HG02610 (cell line): ENCODE results near the gene CCDC141.
A peak's percentile ranks its signal among the peaks of the same experiment; 100 is the strongest.
"Not testable (repeated sequence)": the region's sequence is repeated elsewhere in the genome, so short reads cannot be mapped to it uniquely, and the experiment has no call there.

ENCODE experiments used
- ATAC-seq: cut with Tn5 transposase; IDR thresholded peaks from one replicate; pipeline ENCODE4 v1.9.1; 2021; ENCODE audit warnings: mild to moderate bottlenecking, moderate library complexity; ENCODE audit not compliant: unreplicated experiment

The CCDC141 gene

GRCh38 chr2:178982652-178983051, 67.3 kb downstream of the CCDC141 start:
- not testable (repeated sequence) for ATAC-seq

- no peak for ATAC-seq
These were observed 69.1 kb downstream of the CCDC141 start for GRCh38 chr2:178980815-178981214.

DNA sequence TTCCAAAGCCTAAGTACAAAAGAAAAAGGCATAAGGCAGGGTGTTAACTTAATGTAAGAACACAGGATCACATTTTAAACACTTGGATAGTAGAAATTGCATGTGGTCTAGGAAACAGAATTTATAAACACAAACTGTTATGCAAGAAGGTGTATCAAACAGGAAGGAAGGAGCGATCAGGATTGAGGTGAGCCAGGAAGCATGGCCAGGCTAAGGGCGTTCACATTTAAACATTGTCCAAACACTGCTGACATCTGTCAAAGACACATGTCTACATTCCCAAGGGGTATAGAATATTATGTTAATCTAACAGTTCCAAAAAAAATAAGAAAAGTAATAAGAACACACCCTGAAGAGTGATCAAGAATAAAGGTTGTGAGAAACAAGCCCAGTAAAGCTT, 71.3 kb downstream of the CCDC141 start:
- ATAC-seq: no peak

- ATAC-seq: no peak
These were observed 73.6 kb downstream of the CCDC141 start for GRCh38 chr2:178976351-178976750.

DNA sequence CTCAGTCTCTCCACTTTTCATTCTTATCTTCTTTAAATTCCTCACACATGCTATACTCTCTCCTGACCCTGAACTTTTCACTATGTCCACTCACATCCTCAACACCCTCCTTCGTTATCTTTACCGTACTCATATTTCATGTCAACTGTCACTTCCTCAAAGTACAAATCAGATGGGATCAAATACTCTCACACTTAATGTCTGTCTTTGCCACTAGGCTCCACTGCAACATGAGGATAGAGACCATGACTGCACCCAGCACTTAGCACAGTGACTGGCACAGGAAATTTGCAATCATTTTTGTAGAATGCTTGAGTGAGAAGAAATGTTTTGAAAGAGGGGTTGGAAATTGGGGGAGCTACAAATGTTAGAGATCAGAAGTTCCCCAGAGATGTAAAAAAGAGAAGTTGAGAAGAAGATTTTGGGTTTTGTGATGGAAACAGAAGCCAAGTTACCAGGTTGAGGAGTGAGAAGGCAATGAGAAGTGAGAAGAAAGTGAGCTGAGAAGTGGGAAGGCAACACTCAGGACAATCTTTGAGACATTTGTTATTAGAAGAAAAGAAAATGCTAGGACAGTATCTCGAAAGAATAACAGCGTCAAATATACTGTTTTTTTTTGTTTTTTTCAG, 87.0 kb downstream of the CCDC141 start:
- no peak for ATAC-seq

DNA sequence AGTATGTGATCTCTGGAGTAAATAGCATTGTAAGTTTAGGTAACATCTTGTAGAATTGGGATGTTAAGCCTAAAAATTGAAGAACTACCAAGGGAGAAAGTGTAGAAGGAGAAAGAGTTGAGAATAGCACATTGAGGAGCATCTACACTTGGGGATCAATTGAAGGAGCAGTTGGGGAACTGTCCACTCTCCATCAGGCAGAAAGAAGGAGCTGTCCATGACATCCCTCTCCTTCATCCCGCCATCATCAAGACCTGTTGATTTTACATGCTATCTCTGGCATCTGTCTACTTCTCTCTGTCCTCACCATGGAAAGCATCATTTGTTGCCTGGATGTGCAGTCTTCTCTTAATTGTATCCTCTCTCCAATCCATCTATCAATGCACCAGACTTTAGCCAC, 87.8 kb downstream of the CCDC141 start:
- ATAC-seq: no peak

DNA sequence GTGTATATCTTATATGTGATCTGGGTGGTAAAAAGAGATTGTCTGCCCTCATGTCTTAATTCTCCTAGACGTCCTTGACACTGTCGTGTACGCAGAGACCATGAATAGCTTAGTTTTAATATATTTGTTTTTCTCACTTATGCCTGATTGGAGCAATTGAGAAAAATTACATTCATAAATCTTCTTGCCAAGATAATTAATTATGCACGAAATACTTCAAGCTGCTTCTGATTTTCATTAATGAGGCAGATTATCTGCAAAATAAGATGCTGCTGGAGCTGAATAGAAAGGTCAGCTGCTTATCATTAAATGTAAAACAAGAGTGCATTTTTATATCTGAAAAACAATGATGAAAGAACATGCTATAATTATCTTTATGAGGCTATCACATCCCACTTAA, 95.9 kb downstream of the CCDC141 start:
- no peak for ATAC-seq

DNA sequence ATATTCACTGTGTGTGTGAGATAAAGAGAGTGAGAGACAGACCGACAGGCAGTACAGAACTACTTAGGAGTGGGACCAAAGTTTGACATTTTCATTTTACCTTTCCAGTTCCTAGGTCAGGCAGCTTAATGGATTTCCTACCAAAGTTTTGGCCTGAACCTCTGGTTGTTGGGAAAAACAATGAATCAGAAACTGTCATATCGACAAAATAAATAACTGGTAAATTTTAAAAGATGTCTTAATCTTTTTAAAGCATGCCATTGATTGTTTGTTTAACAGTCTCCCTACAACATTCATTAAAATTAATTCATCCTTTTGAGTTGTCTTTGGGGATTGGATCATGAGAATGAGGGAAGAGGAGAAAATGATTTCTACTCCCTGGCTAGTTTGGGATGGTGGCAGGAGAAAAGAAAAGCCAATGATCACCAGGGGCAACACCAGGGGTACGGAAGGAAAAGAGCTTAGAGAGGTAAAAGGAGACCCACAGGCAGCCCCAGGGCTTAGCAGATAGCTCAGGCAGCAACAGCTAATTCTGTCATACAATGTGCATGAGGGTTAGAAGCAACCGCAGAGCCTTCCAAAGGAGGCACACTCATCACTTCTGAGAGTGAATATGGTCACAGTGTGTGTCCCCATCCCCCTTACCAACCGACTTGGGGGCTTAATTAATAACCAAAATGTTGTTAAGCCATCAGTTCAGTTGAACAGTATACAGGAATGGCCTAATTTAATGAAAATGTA, 98.5 kb downstream of the CCDC141 start:
- no peak for ATAC-seq

GRCh38 chr2:178949584-178949983, 100.4 kb downstream of the CCDC141 start:
- peak; percentile 60 for ATAC-seq

DNA sequence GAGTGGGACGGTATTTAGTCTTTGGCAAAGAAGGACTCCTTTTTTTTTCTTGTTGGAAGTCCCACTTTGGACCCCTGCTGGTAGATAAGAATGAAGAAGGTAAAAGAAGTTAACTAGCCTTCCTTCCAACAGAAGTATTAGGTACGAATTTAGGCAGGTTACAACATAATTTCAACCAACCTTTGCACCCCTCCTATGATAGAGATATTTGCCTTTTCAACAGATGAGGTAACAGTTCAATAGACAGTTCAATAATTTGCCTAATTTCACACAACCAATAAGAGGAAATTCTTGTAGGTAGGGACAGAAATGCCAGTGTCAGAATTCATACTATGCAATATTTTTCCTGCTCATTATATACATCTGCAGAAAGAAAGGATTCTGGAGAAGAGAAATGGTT, 100.8 kb downstream of the CCDC141 start:
- no peak for ATAC-seq

DNA sequence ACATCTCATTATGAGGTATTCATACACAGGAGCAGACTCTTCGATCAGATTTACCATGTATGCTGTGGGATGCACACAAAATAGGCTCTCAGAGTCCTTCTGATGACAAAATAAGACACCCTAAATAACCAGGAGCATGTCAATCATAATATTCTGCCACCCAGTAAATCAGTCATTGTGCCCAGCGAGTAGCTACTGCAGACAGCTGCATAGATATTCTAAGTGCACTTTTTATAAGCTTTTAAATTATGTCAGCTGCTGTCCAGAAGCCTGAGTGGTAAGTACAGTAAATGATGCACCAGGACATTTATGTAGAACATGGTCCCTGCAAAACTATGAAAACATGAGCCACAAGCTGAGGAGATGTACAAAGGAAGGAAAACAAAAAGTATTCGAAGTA, 102.9 kb downstream of the CCDC141 start:
- ATAC-seq: no peak

- ATAC-seq: no peak
These were observed 103.4 kb downstream of the CCDC141 start for GRCh38 chr2:178946494-178946893.

DNA sequence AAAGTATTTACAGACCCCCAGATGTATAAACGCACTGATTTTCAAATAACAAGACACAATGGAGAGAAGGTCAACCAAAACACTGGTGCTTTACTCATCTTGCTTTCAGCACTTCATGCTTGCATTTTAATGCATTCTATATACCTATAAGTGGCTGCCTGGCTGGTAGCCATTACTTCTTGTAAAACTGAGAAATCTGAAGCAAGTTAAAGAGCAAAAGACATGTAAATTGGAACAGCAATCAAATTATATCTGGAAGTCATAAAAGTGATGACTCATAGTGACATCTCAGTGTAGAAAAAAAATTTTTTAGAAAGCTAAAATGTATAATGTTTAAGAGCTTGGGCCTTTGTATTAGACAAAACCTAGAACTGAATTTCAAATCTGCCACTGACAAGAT, 106.2 kb downstream of the CCDC141 start:
- no peak for ATAC-seq

DNA sequence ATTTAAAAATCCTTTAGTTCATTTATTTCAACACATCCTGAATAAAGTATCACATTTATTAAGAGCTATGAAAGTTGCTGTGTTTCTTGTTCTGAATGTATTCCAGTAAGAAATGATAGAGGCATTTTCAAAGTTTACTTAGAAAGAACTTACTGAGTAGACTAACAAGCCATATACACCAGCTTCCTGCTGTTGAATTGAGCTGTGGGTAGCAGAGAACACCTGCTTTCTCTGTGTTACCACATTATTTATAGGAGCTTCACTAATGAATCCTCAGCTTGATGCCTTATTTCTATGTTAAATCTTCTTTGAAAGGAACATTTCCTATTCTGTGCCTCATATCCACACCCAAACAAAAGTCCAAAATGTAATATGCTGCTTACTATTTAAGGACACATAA, 115.4 kb downstream of the CCDC141 start:
- no peak for ATAC-seq

DNA sequence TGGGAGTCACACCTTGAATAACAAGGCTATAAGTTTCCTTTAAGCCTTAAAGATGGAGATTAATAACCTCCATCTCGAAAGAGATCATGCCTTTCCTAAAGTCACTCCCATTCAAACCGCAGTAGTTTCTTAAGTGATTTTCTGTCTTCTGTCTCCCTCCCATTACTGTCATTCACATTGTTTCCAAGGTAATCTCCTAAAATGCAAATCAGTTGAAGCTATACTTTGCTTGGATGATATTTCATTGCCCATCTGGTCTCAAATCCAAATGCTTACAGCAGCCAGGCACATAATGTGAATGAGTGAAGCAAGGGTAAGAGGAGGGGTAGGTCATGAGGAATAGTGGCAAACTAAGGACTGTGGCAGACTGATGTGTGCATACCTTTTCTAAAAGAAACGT, 116.4 kb downstream of the CCDC141 start:
- no peak for ATAC-seq

DNA sequence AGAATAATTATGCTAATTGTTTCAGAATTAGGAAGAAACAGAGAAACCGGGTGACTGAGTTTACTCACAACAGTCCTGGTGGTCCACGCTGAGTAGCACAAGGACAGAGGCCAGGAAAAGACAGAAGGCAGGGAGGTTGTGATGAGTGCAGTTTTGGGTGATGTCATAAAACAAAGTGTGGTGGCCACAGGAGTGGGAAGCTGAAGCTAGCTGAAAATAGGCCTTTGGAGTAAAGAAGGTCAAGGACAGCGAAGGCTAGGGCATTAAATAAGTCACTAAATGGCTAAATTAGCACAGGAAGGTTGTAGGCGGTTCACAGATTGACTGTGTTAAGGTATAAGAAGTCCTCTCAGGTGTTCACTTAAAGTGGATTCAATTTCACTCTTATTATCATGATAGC, 121.9 kb downstream of the CCDC141 start:
- ATAC-seq: peak; percentile 79

GRCh38 chr2:178927173-178927572, 122.8 kb downstream of the CCDC141 start:
- ATAC-seq: no peak

DNA sequence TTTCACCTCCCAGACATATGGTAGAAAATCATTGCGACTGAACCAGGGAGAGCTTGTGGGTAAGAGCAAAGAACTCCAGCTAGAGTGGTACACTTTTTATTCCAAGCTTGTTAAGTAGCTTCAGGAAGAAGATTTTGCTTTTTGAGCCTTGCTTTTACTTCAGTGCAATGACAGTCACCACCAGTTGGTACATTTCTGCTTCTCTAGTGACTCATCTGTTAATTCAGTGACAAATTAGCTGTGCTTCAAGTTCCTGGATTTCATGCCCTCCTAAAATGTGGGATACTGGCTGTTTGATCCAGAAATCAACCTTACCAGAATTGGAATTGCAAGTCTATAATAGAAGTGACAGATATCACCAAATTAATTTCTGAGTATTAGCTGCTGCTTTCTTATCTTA, 125.1 kb downstream of the CCDC141 start:
- no peak for ATAC-seq

DNA sequence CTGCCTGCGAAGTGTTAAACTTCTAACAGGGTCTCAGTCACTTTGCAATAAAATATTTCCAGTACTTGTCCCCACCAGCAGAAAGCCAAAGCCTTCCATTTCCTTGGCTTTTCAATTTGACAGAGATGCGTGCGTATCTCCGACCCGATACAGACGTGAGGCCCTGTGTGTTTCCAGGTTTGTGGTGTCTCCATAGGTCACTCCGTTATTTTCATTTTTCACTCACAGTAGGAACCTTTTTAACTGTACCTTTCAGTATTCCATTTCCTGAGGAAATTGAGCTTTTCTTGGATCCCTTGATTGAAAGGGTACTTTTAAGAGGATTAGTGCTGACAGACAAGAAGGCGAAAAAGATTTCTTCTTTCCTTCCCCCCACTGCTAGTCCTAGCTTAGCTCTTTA, 126.4 kb downstream of the CCDC141 start:
- ATAC-seq: no peak

DNA sequence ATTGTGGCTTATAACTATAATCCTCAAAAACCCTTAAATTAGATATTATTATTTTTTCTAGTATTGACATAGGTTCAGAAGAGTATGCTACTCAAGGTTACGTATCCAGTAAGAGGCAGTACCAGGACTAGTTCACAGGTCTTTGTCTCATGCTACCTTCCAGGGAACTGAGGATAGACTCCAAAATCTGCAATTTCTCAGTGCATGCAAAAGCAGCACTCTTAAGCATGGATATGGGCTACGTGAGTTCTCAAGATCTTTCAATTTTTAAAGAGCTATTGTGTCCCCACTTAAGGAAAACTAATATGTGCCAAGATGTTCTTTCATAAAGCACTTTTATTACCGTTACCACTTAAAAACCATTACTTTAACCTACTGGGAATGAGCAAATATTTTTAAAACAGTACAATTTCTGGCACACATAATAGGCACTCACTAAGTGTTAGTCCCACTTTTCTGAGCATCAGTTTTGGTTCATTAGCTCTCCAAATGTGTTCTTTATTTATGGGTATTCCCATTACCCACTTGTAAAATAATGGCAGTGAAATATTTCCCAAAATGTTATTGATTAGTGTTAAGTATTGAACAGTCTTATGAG, 128.9 kb downstream of the CCDC141 start:
- no peak for ATAC-seq

DNA sequence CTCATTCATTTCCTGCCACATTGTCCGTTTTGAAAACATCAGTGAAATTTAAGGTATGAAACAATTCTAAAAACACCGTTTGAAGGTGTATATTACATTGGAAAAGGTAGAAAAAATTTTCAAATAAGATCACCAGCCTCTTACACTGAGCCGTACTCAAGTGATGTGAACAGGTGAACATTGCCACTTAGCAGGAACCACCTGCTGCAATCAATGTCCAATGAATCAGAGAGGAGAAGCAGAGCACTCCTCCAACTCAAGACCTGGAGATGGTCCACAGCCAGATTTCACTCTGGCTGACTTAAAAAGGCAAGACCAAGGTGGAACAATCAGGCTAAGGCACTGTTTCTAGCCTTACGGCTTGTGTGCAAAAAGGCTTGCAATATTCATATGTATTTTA, 132.4 kb downstream of the CCDC141 start:
- no peak for ATAC-seq

- ATAC-seq: no peak
These were observed 134.3 kb downstream of the CCDC141 start for GRCh38 chr2:178915423-178916173.
